Lung (tissue), 12 donors: Measurements from ENCODE around the gene KIAA1671. TPM values are rescaled to one million over a fixed set of nuclear protein-coding genes. Genes with fewer than 3 reads are reported as not detected.
"Not testable (repeated sequence)": the region's sequence is repeated elsewhere in the genome, so short reads cannot be mapped to it uniquely, and the experiment has no call there.

Experiments
- ATAC-seq: fragments of 200-7000 bp; cut with Tn5 transposase; one replicate; pipeline ENCODE4 v1.9.1; 2020; ENCODE audit warnings: moderate number of reproducible peaks; ENCODE audit not compliant: insufficient read depth, low FRiP score
- DNase-seq, 3 donors: peaks; one replicate each; pipeline ENCODE4 v3.0.0-alpha.2; 2013 to 2017
- H3K27ac ChIP-seq, 2 donors: one replicate each; pipeline ENCODE4 v1.5.1; 2013; ENCODE audit warnings: mild to moderate bottlenecking in 2 of 2, moderate library complexity in 2 of 2, control low read depth in 1 of 2, inconsistent platforms in 1 of 2, low read depth in 1 of 2, low read length in 1 of 2
- H3K27me3 ChIP-seq, 3 donors: one replicate each; pipeline ENCODE4 v1.5.1; 2013; ENCODE audit warnings: low read length in 2 of 3; ENCODE audit not compliant: control insufficient read depth in 3 of 3, insufficient read depth in 3 of 3
- H3K36me3 ChIP-seq, 4 donors: one replicate each; pipeline ENCODE4 v1.5.1; 2013; ENCODE audit warnings: low read length in 4 of 4, mild to moderate bottlenecking in 1 of 4, moderate library complexity in 1 of 4; ENCODE audit not compliant: control insufficient read depth in 4 of 4, insufficient read depth in 4 of 4
- H3K4me1 ChIP-seq, 5 donors: one replicate each; pipeline ENCODE4 v1.5.1; 2013; ENCODE audit warnings: low read length in 5 of 5, mild to moderate bottlenecking in 2 of 5, moderate library complexity in 1 of 5; ENCODE audit not compliant: control insufficient read depth in 5 of 5, insufficient read depth in 5 of 5
- H3K4me3 ChIP-seq: one replicate; pipeline ENCODE4 v1.5.1; 2013; ENCODE audit warnings: mild to moderate bottlenecking, control low read depth, moderate library complexity
- H3K9ac ChIP-seq, 2 donors: one replicate each; pipeline ENCODE4 v1.5.1; 2013; ENCODE audit warnings: low read length in 2 of 2, control low read depth in 1 of 2; ENCODE audit not compliant: insufficient read depth in 1 of 2
- H3K9me3 ChIP-seq, 4 donors: one replicate each; pipeline ENCODE4 v1.5.1; 2013; ENCODE audit warnings: low read length in 3 of 4, mild to moderate bottlenecking in 1 of 4, moderate library complexity in 1 of 4; ENCODE audit not compliant: control insufficient read depth in 4 of 4, insufficient read depth in 3 of 4
- CTCF ChIP-seq: IDR thresholded peaks from 2 replicates; pipeline ENCODE4 v1.5.1; 2012; ENCODE audit warnings: mild to moderate bottlenecking; ENCODE audit errors: control extremely low read depth, extremely low read depth
- WGBS, 2 donors: extraction: QIAGEN DNeasy Blood & Tissue Kit; methylation state at CpG; one replicate each; pipeline ENCODE4 v1.1.7; 2013; 5-methylcytosine and 5-hydroxymethylcytosine counted together
- polyA plus RNA-seq, 2 donors: library from polyadenylated mRNA; stranded (reverse); fragments of 200-250 nt; gene quantifications; one replicate each; pipeline ENCODE4 v1.2.1, GENCODE V29; 2013
- total RNA-seq, 2 donors: library from RNA; depleted of rRNA in 1 of 2; stranded (reverse); fragments of >200 nt in 1 of 2; gene quantifications; one replicate each; pipeline ENCODE4 v1.2.1, GENCODE V29; 2014 to 2021
- donor health status: control.
- donor health status: control.
- donor health status: Bipolar disorder and iron deficiency.
- donor health status: healthy.
- donor health status: DM: yes; HTN: yes; CAD: no.

Gene KIAA1671
- total and polyA plus RNA-seq, 4 donors, result 7.6 to 44.6 (median 24.0) TPM

- no peak for ATAC-seq
- no peak overlapping the region for H3K9ac ChIP-seq
- no peak overlapping the region for H3K4me3 ChIP-seq
- peaks cover 0 to 7% (median 5%) of the 10 kb centered on the region in 3 donors for H3K27me3 ChIP-seq
- WGBS, 2 donors, result 91 to 95% methylated on average over 6 of the region's 6 CpGs
- H3K27ac ChIP-seq, result no peak overlapping the region
- no peak for TF ChIP-seq CTCF
- H3K4me1 ChIP-seq, result no peaks in the 10 kb centered on the region
- H3K9me3 ChIP-seq, result peaks cover 0 to 5% (median 3%) of the 10 kb centered on the region in 4 donors
- DNase-seq, result no peak
- H3K36me3 ChIP-seq, result peaks cover 0 to 36% (median 0%) of the 10 kb centered on the region in 4 donors
Observed at GRCh38 chr22:25176175-25176574, 223.7 kb downstream of the KIAA1671 start.

GRCh38 chr22:25176799-25177198, 224.3 kb downstream of the KIAA1671 start:
- ATAC-seq (no peak), DNase-seq (no peak)
- peaks cover 0 to 5% (median 3%) of the 10 kb centered on the region in 4 donors for H3K9me3 ChIP-seq
- no peaks in the 10 kb centered on the region for H3K4me1 ChIP-seq
- WGBS, 2 donors, result 87 to 95% methylated on average over 3 of the region's 3 CpGs
- no peak overlapping the region for H3K27ac ChIP-seq
- H3K36me3 ChIP-seq, result peaks cover 0 to 36% (median 0%) of the 10 kb centered on the region in 4 donors
- H3K4me3 ChIP-seq, result no peak overlapping the region
- peaks cover 0 to 7% (median 5%) of the 10 kb centered on the region in 3 donors for H3K27me3 ChIP-seq
- no peak overlapping the region for H3K9ac ChIP-seq
- TF ChIP-seq CTCF, result no peak

DNA sequence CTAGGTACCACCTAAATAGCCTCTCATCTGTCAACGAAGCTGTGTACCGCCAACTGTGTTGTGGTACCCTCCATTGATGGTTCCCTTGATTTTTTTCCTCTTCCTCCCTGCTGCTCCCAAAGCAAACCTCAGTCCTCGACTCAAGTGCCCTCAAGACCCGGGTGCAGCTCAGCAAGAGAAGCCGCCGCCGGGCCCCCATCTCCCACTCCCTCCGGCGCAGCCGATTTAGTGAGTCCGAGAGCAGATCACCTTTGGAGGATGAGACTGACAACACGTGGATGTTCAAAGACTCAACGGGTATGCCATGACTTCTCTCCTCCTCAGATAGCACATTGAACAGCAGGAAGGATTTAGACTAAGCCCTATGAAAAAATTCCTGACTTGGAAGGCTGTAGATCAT, 224.7 kb downstream of the KIAA1671 start:
- ATAC-seq, result no peak
- DNase-seq, result no peak
- no peak for TF ChIP-seq CTCF
- no peak overlapping the region for H3K9ac ChIP-seq
- H3K4me3 ChIP-seq, result no peak overlapping the region
- 85 to 94% methylated on average over 13 of the region's 13 CpGs for WGBS, 2 donors
- H3K36me3 ChIP-seq, result peaks cover 0 to 33% (median 0%) of the 10 kb centered on the region in 4 donors
- peaks cover 0 to 7% (median 5%) of the 10 kb centered on the region in 3 donors for H3K27me3 ChIP-seq
- H3K9me3 ChIP-seq, result peaks cover 0 to 5% (median 3%) of the 10 kb centered on the region in 4 donors
- H3K4me1 ChIP-seq, result no peaks in the 10 kb centered on the region
- no peak overlapping the region for H3K27ac ChIP-seq

GRCh38 chr22:25177895-25178294, 225.4 kb downstream of the KIAA1671 start:
- Histone ChIP-seq H3K36me3 (peaks cover 0 to 37% (median 0%) of the 10 kb centered on the region in 4 donors), H3K4me3 (no peak overlapping the region), H3K9me3 (peaks cover 0 to 5% (median 3%) of the 10 kb centered on the region in 4 donors), H3K27me3 (peaks cover 0 to 7% (median 5%) of the 10 kb centered on the region in 3 donors), H3K27ac (no peak overlapping the region), H3K9ac (no peak overlapping the region), H3K4me1 (no peaks in the 10 kb centered on the region)
- ATAC-seq (no peak), DNase-seq (no peak)
- no peak for TF ChIP-seq CTCF
- 88 to 91% methylated on average over 9 of the region's 9 CpGs for WGBS, 2 donors

DNA sequence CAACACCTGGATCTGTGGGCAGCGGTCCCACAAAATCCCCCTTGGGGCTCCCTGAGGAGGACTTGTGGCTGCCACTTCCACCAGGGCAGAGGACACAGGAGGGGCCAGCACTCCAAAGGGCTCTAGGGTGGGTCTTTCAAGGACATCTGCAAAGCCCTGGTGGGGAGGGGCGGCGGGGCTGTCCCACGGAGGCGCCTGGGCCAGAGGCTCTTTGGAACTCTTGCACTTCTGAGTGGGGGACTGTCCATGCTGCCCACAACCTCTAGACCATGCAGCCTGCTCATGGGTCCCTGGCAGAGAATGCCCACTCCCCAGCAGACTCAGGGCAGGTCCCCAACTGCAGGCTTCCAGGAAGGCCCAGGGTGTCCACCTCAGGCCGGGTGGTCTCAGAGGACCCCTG, 225.8 kb downstream of the KIAA1671 start:
- peaks cover 0 to 37% (median 0%) of the 10 kb centered on the region in 4 donors for H3K36me3 ChIP-seq
- not testable (repeated sequence) for H3K9ac ChIP-seq, ATAC-seq, H3K9me3 ChIP-seq, H3K4me1 ChIP-seq, H3K27me3 ChIP-seq, H3K4me3 ChIP-seq, DNase-seq, H3K27ac ChIP-seq
- WGBS, 2 donors, result 84 to 96% methylated on average over 6 of the region's 6 CpGs
